ENCODE measurements around the gene ANKRD26. TPM values are rescaled to one million over a fixed set of nuclear protein-coding genes. Genes with fewer than 3 reads are reported as not detected.

ANKRD26 gene
- total RNA-seq, 2 donors from 2014 or later, result 15.8 to 18.9 TPM

- no peak overlapping the region for H3K9ac ChIP-seq (ENCODE audit: extremely low read depth, low read length, poor library complexity, severe bottlenecking)
- H3K36me3 ChIP-seq (ENCODE audit: control insufficient read depth, insufficient read depth, low read length), result peaks cover 61% of the 10 kb centered on the region
- TF ChIP-seq, protein P1, sequence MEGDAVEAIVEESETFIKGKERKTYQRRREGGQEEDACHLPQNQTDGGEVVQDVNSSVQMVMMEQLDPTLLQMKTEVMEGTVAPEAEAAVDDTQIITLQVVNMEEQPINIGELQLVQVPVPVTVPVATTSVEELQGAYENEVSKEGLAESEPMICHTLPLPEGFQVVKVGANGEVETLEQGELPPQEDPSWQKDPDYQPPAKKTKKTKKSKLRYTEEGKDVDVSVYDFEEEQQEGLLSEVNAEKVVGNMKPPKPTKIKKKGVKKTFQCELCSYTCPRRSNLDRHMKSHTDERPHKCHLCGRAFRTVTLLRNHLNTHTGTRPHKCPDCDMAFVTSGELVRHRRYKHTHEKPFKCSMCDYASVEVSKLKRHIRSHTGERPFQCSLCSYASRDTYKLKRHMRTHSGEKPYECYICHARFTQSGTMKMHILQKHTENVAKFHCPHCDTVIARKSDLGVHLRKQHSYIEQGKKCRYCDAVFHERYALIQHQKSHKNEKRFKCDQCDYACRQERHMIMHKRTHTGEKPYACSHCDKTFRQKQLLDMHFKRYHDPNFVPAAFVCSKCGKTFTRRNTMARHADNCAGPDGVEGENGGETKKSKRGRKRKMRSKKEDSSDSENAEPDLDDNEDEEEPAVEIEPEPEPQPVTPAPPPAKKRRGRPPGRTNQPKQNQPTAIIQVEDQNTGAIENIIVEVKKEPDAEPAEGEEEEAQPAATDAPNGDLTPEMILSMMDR (conservative IDR thresholded peaks at IDR 0.05), result no peak
- H3K4me1 Mint-ChIP-seq, result peaks cover 5% of the 10 kb centered on the region
- H3K36me3 Mint-ChIP-seq (ENCODE audit: low read depth), result peaks cover 55% of the 10 kb centered on the region
- H3K9me3 Mint-ChIP-seq, result peaks cover 15% of the 10 kb centered on the region
- no peak overlapping the region for H3K27ac ChIP-seq (ENCODE audit: low read depth, low read length)
- WGBS, 2 experiments (ENCODE audit: insufficient coverage in 1 of 2, insufficient read length in 1 of 2), result 93% methylated on average over 2 of the region's 3 CpGs; no CpG with 5 or more reads in 1 of the 2 experiments
- peaks cover 13% of the 10 kb centered on the region for H3K9me3 ChIP-seq (ENCODE audit: control insufficient read depth, low read length)
- H3K4me1 ChIP-seq (ENCODE audit: control insufficient read depth, insufficient read depth, low read length), result no peaks in the 10 kb centered on the region
- no peak overlapping the region for H3K4me3 Mint-ChIP-seq
- no peaks in the 10 kb centered on the region for H3K27me3 ChIP-seq (ENCODE audit: control insufficient read depth, insufficient read depth, low read length, poor library complexity, severe bottlenecking)
- no peak overlapping the region for H3K27ac Mint-ChIP-seq
- no peaks in the 10 kb centered on the region for H3K27me3 Mint-ChIP-seq (ENCODE audit: insufficient read depth)
- H3K4me3 ChIP-seq (ENCODE audit: low read length), result no peak overlapping the region
- no peak for DNase-seq
Measured at GRCh38 chr10:27108165-27108564, 7.9 kb upstream of the ANKRD26 start.

- Mint-ChIP-seq H3K4me1 (peaks cover 6% of the 10 kb centered on the region), H3K27ac (no peak overlapping the region)
- H3K4me1 ChIP-seq (ENCODE audit: control insufficient read depth, insufficient read depth, low read length), result no peaks in the 10 kb centered on the region
Measured at GRCh38 chr10:27104919-27105318, 4.6 kb upstream of the ANKRD26 start.

GRCh38 chr10:27100813-27101347 is 586 bp upstream of the ANKRD26 start:
- Histone ChIP-seq H3K27ac (ENCODE audit: low read depth, low read length) (no peak overlapping the region), H3K4me1 (ENCODE audit: control insufficient read depth, insufficient read depth, low read length) (no peaks in the 10 kb centered on the region), H3K27me3 (ENCODE audit: control insufficient read depth, insufficient read depth, low read length, poor library complexity, severe bottlenecking) (no peaks in the 10 kb centered on the region), H3K9me3 (ENCODE audit: control insufficient read depth, low read length) (no peaks in the 10 kb centered on the region), H3K4me3 (ENCODE audit: low read length) (peak overlapping the region; percentile 89), H3K36me3 (ENCODE audit: control insufficient read depth, insufficient read depth, low read length) (peaks cover 8% of the 10 kb centered on the region), H3K9ac (ENCODE audit: extremely low read depth, low read length, poor library complexity, severe bottlenecking) (peak overlapping the region; percentile 84)
- no peaks in the 10 kb centered on the region for H3K27me3 Mint-ChIP-seq (ENCODE audit: insufficient read depth)
- H3K27ac Mint-ChIP-seq, result peak overlapping the region; percentile 92
- H3K4me3 Mint-ChIP-seq, result peak overlapping the region; percentile 83
- 85 to 87% methylated on average over 12 to 14 of the region's 14 CpGs for WGBS, 2 experiments (ENCODE audit: insufficient coverage in 1 of 2, insufficient read length in 1 of 2)
- TF ChIP-seq, protein P1 (conservative IDR thresholded peaks at IDR 0.05), result no peak
- H3K36me3 Mint-ChIP-seq (ENCODE audit: low read depth), result peaks cover 11% of the 10 kb centered on the region
- H3K4me1 Mint-ChIP-seq, result peaks cover 6% of the 10 kb centered on the region
- H3K9me3 Mint-ChIP-seq, result no peaks in the 10 kb centered on the region
- DNase-seq, result no peak

More at GRCh38 chr10:27104919-27105318, 4.6 kb upstream of the ANKRD26 start:
- H3K27ac ChIP-seq (ENCODE audit: low read depth, low read length), result no peak overlapping the region
- 92 to 96% methylated on average over 5 of the region's 5 CpGs for WGBS, 2 experiments (ENCODE audit: insufficient coverage in 1 of 2, insufficient read length in 1 of 2)
- peaks cover 5% of the 10 kb centered on the region for H3K9me3 ChIP-seq (ENCODE audit: control insufficient read depth, low read length)
- no peak for DNase-seq
- peaks cover 15% of the 10 kb centered on the region for H3K9me3 Mint-ChIP-seq
- no peak overlapping the region for H3K9ac ChIP-seq (ENCODE audit: extremely low read depth, low read length, poor library complexity, severe bottlenecking)
- peaks cover 37% of the 10 kb centered on the region for H3K36me3 Mint-ChIP-seq (ENCODE audit: low read depth)
- H3K36me3 ChIP-seq (ENCODE audit: control insufficient read depth, insufficient read depth, low read length), result peaks cover 31% of the 10 kb centered on the region
- H3K27me3 Mint-ChIP-seq (ENCODE audit: insufficient read depth), result no peaks in the 10 kb centered on the region
- TF ChIP-seq, protein P1 (conservative IDR thresholded peaks at IDR 0.05), result no peak
- H3K4me3 ChIP-seq (ENCODE audit: low read length), result no peak overlapping the region
- H3K4me3 Mint-ChIP-seq, result no peak overlapping the region
- H3K27me3 ChIP-seq (ENCODE audit: control insufficient read depth, insufficient read depth, low read length, poor library complexity, severe bottlenecking), result no peaks in the 10 kb centered on the region
